ENCODE data around the gene NLRX1.

DNA sequence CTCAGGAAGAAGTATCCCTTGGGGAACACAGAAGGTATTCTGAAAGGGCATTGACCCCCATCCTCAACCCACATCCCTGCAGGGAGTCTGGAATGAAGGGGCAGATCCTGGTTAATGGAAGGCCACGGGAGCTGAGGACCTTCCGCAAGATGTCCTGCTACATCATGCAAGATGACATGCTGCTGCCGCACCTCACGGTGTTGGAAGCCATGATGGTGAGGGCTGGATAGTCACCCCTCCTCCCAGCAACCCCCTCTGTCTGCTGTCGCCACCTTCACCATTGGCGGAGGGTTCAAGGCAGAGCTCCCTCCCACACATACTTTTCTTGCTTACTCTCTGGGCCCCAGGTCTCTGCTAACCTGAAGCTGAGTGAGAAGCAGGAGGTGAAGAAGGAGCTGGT, 14.3 kb upstream of the NLRX1 start:
- no peak for TF ChIP-seq POLR2A (IDR thresholded peaks at IDR 0.05)
- TF ChIP-seq, protein P1, sequence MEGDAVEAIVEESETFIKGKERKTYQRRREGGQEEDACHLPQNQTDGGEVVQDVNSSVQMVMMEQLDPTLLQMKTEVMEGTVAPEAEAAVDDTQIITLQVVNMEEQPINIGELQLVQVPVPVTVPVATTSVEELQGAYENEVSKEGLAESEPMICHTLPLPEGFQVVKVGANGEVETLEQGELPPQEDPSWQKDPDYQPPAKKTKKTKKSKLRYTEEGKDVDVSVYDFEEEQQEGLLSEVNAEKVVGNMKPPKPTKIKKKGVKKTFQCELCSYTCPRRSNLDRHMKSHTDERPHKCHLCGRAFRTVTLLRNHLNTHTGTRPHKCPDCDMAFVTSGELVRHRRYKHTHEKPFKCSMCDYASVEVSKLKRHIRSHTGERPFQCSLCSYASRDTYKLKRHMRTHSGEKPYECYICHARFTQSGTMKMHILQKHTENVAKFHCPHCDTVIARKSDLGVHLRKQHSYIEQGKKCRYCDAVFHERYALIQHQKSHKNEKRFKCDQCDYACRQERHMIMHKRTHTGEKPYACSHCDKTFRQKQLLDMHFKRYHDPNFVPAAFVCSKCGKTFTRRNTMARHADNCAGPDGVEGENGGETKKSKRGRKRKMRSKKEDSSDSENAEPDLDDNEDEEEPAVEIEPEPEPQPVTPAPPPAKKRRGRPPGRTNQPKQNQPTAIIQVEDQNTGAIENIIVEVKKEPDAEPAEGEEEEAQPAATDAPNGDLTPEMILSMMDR (IDR thresholded peaks at IDR 0.05), result no peak
